Measurements from ENCODE around the gene MAP3K13.

DNA sequence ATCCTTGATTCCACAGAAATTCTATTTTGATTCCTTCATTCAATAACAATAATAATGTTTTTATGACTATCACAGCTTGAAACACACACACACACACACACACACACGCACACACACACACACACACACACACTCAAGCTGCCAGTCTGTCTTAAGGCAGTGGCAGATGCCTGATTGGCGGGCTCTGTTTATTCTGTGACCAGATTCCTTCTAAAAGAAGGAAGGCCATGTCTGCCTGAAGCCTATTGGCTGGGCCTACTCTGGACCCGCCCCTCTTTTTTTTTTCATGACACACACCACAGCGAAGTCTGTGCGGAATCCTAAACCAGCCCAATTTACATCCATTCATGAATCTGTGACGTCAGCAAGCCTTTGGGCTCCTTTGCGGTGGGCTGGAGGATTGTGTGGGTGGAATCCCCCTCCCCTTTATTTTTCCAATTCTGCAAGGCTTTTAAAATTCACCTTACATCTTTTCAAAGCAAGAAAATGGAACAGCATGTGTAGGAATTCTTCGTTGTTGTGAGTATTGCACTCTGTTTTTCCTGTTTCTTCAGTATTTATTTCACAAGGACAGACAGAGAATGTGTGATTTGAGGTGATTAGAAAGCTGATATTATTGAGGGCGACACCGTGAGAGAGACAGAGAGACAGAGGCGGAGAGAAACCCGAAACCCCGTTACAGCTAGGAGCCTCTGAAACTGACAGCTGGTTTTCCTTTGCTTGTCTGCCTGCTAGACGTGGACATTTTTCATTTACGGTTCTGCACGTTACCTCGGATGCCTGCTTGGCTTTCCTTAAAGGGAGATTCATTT lies at the start of gene MAP3K13:
- TF ChIP-seq, protein P1, sequence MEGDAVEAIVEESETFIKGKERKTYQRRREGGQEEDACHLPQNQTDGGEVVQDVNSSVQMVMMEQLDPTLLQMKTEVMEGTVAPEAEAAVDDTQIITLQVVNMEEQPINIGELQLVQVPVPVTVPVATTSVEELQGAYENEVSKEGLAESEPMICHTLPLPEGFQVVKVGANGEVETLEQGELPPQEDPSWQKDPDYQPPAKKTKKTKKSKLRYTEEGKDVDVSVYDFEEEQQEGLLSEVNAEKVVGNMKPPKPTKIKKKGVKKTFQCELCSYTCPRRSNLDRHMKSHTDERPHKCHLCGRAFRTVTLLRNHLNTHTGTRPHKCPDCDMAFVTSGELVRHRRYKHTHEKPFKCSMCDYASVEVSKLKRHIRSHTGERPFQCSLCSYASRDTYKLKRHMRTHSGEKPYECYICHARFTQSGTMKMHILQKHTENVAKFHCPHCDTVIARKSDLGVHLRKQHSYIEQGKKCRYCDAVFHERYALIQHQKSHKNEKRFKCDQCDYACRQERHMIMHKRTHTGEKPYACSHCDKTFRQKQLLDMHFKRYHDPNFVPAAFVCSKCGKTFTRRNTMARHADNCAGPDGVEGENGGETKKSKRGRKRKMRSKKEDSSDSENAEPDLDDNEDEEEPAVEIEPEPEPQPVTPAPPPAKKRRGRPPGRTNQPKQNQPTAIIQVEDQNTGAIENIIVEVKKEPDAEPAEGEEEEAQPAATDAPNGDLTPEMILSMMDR (optimal IDR thresholded peaks at IDR 0.05 in 1 of 3, IDR thresholded peaks at IDR 0.05 in 1 of 3, conservative IDR thresholded peaks at IDR 0.05 in 1 of 3; ENCODE audit: extremely low read depth in 1 of 3, insufficient read depth in 2 of 3, low read length in 3 of 3), result no peak
- TF ChIP-seq EZH2 (IDR thresholded peaks at IDR 0.05; ENCODE audit: low read length), result no peak
